AG04449 (cell line): ENCODE measurements around the gene GTF2F2.

Source experiments
- CTCF ChIA-PET: fragments of 350-600 bp; formaldehyde crosslinking; extraction: SDS; loops from one replicate; lab custom pipeline; 2021; ENCODE audit warnings: antibody characterized with exemption; lab: Yijun Ruan, JAX
- POLR2A ChIA-PET: fragments of 400-600, 350-600 bp; formaldehyde crosslinking; extraction: SDS; loops from one replicate; lab custom pipeline; 2020; ENCODE audit warnings: antibody characterized with exemption, inconsistent platforms; lab: Yijun Ruan, JAX
- DNase-seq: peaks from one replicate; pipeline ENCODE4 v3.0.0-alpha.2; 2010; ENCODE audit warnings: low read depth, low spot score
- H3K4me3 ChIP-seq: 2 replicates; pipeline ENCODE4 v1.5.1; 2011; ENCODE audit warnings: low read depth, mild to moderate bottlenecking, control low read depth, low read length
- TF ChIP-seq, protein P1 (sequence below): IDR thresholded peaks from one replicate; pipeline ENCODE4 v1.5.1; 2011; ENCODE audit warnings: mild to moderate bottlenecking, moderate library complexity, low read length, control low read depth, inconsistent platforms; ENCODE audit not compliant: insufficient read depth; ENCODE audit errors: missing control alignments

GTF2F2 gene

GRCh38 chr13:45162821-45163220 lies 42.5 kb downstream of the GTF2F2 start:
- ChIA-PET CTCF (interaction anchor here (0.8 to 1.3 kb wide), 3 partner anchors 17 to 20 kb away, joined by 3 to 4 read pairs (median 3); no protein-coding TSS in a partner anchor), POLR2A (no interaction called here)
- TF ChIP-seq, protein P1, sequence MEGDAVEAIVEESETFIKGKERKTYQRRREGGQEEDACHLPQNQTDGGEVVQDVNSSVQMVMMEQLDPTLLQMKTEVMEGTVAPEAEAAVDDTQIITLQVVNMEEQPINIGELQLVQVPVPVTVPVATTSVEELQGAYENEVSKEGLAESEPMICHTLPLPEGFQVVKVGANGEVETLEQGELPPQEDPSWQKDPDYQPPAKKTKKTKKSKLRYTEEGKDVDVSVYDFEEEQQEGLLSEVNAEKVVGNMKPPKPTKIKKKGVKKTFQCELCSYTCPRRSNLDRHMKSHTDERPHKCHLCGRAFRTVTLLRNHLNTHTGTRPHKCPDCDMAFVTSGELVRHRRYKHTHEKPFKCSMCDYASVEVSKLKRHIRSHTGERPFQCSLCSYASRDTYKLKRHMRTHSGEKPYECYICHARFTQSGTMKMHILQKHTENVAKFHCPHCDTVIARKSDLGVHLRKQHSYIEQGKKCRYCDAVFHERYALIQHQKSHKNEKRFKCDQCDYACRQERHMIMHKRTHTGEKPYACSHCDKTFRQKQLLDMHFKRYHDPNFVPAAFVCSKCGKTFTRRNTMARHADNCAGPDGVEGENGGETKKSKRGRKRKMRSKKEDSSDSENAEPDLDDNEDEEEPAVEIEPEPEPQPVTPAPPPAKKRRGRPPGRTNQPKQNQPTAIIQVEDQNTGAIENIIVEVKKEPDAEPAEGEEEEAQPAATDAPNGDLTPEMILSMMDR: no peak
- DNase-seq: peak; percentile 40
- no peak overlapping the region for H3K4me3 ChIP-seq

GRCh38 chr13:45166858-45167257 lies 46.5 kb downstream of the GTF2F2 start:
- H3K4me3 ChIP-seq: no peak overlapping the region
- POLR2A ChIA-PET: interaction anchor here (0.7 kb wide), 1 partner anchor 78 kb away, joined by 6 read pairs; no protein-coding TSS in a partner anchor
- no peak for DNase-seq
- CTCF ChIA-PET: interaction anchor here (0.7 to 1.5 kb wide), 3 partner anchors 15 to 115 kb away, joined by 3 read pairs; no protein-coding TSS in a partner anchor
- TF ChIP-seq, protein P1: no peak

DNA sequence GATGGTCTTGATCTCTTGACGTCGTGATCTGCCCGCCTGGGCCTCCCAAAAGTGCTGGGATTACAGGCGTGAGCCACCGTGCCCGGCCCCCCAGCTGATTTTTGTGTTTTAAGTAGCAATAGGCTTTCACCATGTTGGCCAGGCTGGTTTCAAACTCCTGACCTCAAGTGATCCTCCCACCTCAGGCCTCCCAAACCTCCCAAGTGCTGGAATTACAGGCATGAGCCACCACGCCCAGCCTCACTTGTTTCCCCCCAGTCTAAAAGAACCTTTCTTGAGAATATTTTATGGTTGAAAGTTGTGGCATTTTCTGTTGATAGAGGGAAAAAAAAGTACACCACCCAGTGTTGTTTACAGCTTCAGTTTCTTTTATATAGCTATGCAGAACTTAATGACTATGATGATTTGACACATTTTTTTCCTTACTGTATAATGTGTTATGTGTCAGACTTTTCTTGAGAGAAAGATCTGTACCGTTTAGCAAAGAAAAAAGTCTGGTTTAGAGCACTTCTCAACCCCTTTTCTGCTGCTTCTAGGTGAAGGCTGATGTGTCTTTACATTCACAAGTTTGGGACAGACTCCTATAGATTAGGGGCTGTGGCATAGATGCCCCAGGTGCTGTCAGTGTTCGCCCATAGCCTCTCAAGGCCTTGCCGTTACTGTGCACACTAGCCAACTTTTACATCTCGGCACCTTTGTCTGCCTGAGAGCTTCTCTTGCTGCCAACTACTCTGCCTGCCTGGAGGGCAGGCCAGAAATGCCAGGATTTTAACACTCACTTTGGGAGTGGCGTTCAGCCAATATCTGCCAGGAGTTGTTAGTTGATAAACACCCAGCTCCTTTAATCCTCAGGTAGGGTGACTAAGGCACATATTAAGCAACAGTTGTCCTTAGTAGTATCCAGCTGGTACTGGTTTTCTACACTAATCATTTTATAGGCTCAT lies 47.6 kb downstream of the GTF2F2 start:
- no peak overlapping the region for H3K4me3 ChIP-seq
- ChIA-PET POLR2A (interaction anchor here (0.7 kb wide), 1 partner anchor 77 kb away, joined by 6 read pairs; no protein-coding TSS in a partner anchor), CTCF (interaction anchor here (0.7 to 1.5 kb wide), 4 partner anchors 16 to 121 kb away, joined by 3 read pairs; no protein-coding TSS in a partner anchor)
- no peak for DNase-seq
- TF ChIP-seq, protein P1: no peak

GRCh38 chr13:45168555-45168930 lies 48.2 kb downstream of the GTF2F2 start:
- TF ChIP-seq, protein P1: no peak
- ChIA-PET CTCF (interaction anchor here (1.1 kb wide), 1 partner anchor 121 kb away, joined by 3 read pairs; no protein-coding TSS in a partner anchor), POLR2A (no interaction called here)
- no peak overlapping the region for H3K4me3 ChIP-seq
- no peak for DNase-seq

GRCh38 chr13:45174478-45174877 lies 54.2 kb downstream of the GTF2F2 start:
- ChIA-PET POLR2A (no interaction called here), CTCF (interaction anchor here (0.7 kb wide), 1 partner anchor 13 kb away, joined by 3 read pairs; no protein-coding TSS in a partner anchor)
- TF ChIP-seq, protein P1: no peak
- H3K4me3 ChIP-seq: no peak overlapping the region
- no peak for DNase-seq
